HG02678 (cell line): ENCODE measurements around the gene ELMO1.

ENCODE experiments used
- ATAC-seq: cut with Tn5 transposase; IDR thresholded peaks from one replicate; pipeline ENCODE4 v1.9.1; 2021; ENCODE audit warnings: mild to moderate bottlenecking, moderate library complexity; ENCODE audit not compliant: unreplicated experiment

Gene ELMO1

GRCh38 chr7:36966636-36967035 is 482.0 kb downstream of the ELMO1 start:
- no peak for ATAC-seq

- no peak for ATAC-seq
These were observed 482.6 kb downstream of the ELMO1 start for GRCh38 chr7:36966039-36966438.

GRCh38 chr7:36965625-36966024 is 483.0 kb downstream of the ELMO1 start:
- ATAC-seq: no peak

- ATAC-seq: no peak
These were observed 484.4 kb downstream of the ELMO1 start for GRCh38 chr7:36964297-36964696.

GRCh38 chr7:36962367-36962766 is 486.3 kb downstream of the ELMO1 start:
- no peak for ATAC-seq

GRCh38 chr7:36961693-36962092 is 487.0 kb downstream of the ELMO1 start:
- ATAC-seq: no peak

- ATAC-seq: no peak
These were observed 487.6 kb downstream of the ELMO1 start for GRCh38 chr7:36961097-36961496.

- ATAC-seq: no peak
These were observed 488.6 kb downstream of the ELMO1 start for GRCh38 chr7:36960105-36960504.

GRCh38 chr7:36958111-36958733 is 490.4 kb downstream of the ELMO1 start:
- ATAC-seq: no peak

- no peak for ATAC-seq
These were observed 491.0 kb downstream of the ELMO1 start for GRCh38 chr7:36957620-36958019.

- no peak for ATAC-seq
These were observed 491.9 kb downstream of the ELMO1 start for GRCh38 chr7:36956814-36957213.

GRCh38 chr7:36955456-36956129 is 493.1 kb downstream of the ELMO1 start:
- no peak for ATAC-seq

GRCh38 chr7:36951257-36951697 is 497.4 kb downstream of the ELMO1 start:
- peak; percentile 81 for ATAC-seq

- ATAC-seq: no peak
These were observed 498.7 kb downstream of the ELMO1 start for GRCh38 chr7:36949711-36950600.

GRCh38 chr7:36946401-36946739 is 502.3 kb downstream of the ELMO1 start:
- ATAC-seq: no peak

GRCh38 chr7:36945612-36946400 is 502.9 kb downstream of the ELMO1 start:
- no peak for ATAC-seq

- ATAC-seq: no peak
These were observed 503.8 kb downstream of the ELMO1 start for GRCh38 chr7:36944838-36945237.

- peak; percentile 76 for ATAC-seq
These were observed 504.9 kb downstream of the ELMO1 start for GRCh38 chr7:36943591-36944435.

GRCh38 chr7:36942955-36943354 is 505.7 kb downstream of the ELMO1 start:
- ATAC-seq: no peak

GRCh38 chr7:36942541-36942940 is 506.1 kb downstream of the ELMO1 start:
- ATAC-seq: no peak
